DMS 273 (cell line): ENCODE results near the gene TCAIM.
"Not testable (repeated sequence)": the region's sequence is repeated elsewhere in the genome, so short reads cannot be mapped to it uniquely, and the experiment has no call there.

Source experiments
- DNase-seq: peaks from one replicate; lab custom pipeline; 2025; ENCODE audit not compliant: unreplicated experiment; lab: John Stamatoyannopoulos, UW

TCAIM gene

DNA sequence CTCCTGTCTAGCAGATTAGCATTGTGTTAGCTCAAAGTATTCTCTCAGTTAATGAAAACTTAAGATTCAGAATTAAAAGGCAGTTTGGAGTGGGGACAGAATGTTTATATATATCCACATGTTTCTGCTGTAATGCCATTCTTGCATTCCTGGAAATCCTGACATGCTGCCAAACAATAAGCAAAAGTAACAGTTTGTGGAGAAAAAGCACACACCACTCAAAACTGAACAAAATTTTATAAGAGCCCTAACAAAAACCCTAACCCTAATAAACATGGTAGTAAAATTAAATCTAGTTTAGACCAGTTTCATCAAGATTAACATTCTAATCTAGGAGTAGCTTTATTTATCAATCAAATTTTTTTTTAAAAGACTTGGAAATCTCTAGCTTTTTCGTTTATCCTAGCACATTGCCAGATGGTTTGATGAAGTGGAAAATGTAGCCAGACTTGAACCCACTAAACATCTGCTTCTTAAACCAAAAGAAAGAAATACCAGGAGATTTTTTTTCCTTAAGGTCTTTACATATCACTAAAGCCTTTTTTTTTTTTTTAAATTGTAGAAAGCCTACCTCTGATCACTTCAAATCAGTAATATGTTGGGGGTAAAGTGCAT is 3.7 kb downstream of the TCAIM start:
- DNase-seq = peak; percentile 52

DNA sequence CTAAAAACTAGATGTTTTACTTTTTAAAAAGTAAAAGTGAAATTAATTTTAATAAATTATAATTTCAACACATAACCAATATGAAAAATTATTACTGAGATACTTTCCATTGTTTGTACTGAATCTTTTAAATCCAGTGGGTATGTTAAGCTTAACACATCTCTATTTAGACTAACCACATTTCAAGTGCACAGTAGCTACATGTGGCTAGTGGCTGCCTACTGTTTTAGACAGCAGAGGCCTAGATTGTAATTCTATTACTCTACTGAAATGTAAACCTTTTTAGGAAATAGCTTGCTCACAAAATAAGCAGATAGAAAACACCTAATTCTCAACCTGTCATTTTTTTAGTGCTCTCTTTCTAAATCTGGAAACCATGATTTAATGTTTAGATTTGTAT is 4.9 kb downstream of the TCAIM start:
- DNase-seq = no peak

DNA sequence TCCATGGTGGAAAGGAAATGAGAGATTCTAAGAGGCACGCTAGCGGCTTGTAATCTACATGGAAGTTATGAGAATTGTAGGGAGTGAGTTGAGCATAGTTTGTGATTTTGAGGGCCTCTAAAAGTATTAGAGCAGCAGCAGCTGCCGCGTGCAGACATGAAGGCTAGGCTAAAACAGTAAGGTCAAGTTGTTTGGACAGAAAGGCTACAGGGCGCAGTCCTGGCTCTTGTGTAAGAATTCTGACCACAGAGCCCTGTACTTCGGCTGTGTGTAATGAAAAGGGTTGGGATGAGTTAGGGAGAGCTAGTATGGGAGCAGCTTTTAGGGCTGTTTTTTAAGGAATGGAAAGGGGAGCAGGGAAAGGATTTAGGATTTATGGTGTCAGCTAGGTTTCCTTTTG is 8.0 kb downstream of the TCAIM start:
- DNase-seq = not testable (repeated sequence)

- DNase-seq = no peak
Observed at GRCh38 chr3:44348993-44349392, 10.4 kb downstream of the TCAIM start.

DNA sequence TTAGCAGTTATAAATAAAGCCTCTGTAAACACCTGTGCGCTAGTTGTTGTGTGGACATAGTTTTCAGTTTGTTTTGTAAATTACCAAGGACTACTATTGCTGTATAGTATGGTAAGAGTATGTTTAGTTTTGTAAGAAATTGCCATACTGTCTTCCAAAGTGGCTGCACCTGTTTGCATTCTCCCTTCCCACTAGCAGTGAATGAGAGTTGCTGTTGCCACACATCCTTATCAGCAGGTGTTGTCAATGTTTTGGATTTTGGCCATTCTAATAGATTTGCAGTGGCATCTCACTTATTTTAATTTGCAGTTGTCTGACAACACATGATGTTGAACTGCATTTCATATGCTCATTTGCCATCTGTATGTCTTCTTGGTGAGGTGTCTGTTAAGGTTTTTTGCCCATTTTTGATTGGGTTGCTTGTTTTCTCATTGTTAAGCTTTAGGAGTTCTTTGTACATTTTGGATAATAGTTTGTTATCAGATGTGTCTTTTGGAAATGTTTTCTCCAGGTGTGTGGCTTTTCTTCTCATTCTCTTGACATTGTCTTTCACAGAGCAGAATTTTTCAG is 14.9 kb downstream of the TCAIM start:
- DNase-seq = no peak

DNA sequence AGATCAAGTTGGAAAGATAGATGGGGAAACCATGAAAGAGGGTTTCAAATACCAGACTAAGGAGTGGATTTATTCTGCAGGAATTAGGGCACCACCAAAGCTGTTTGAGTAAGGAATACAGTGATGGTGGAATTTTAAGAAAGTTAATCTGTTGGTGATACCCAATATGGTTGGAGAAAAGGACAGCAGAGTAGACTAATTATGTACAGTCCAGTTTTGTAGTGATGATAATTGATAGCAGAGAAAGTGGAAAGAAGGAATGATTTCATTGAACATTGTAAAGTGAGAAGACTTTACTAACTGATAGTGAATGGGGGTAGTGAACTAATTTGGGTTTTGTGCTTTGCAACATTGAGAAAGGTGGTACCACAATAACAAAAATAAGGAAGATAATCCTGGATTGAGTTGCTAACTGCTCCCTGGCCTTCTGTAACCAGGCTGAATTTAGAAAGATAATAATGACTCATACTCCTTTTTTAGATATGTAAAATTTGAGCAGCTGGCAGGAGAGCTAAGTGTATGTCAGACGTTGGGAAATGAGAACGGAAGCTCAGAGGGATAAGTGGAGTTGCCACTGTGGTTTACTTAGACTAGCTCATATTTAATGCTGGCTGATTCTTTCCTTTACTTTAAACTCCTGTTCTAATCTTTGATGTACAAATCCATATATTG is 16.9 kb downstream of the TCAIM start:
- peak; percentile 63 for DNase-seq

DNA sequence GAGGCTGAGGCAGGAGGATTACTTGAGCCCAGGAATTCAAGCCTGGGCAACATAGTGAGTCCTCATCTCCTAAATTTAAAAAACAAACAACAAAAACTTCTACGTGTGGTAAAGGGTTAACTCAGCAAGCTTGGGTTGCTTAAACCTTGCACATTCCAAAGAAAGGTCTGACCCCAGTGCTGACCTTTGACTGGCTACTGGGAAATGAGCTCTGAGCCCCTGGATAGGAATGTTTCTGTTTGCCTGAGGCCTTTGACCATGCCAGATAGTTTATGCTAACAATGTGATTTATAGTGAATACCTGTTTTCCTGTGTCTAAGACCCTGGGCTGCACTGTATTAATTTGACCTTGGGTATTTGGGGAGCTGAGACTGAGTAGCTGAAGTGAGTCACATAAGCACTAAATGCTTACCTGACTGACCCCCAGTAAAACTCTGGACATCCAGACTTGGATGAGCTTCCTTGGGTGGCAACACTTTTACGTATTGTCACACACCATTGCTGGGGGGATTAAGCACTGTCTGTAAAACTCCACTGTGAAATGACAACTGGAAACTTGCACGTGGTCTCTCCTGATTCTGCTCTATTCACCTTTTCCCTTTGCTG is 20.7 kb downstream of the TCAIM start:
- no peak for DNase-seq

GRCh38 chr3:44363591-44363990 is 25.0 kb downstream of the TCAIM start:
- DNase-seq = no peak

- no peak for DNase-seq
Observed at GRCh38 chr3:44365952-44366351, 27.4 kb downstream of the TCAIM start.

- no peak for DNase-seq
Observed at GRCh38 chr3:44375450-44375849, 36.9 kb downstream of the TCAIM start.

- DNase-seq = no peak
Observed at GRCh38 chr3:44387404-44387803, 48.8 kb downstream of the TCAIM start.

DNA sequence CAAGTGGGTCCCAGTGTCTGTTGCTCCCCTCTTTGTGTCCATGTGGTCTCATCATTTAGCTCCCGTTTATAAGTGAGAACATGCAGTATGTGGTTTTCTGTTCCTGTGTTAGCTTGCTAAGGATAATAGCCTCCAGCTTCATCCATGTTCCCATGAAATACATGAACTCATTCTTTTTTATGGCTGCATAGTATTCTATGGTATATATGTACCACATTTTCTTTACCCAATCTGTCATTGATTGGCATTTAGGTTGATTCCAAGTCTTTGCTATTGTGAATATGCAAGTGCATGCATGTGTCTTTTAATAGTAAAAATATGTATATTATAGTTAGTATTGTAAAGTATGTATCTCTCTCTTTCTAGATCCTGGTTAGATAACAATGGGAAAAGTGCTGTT is 53.9 kb downstream of the TCAIM start:
- DNase-seq = no peak

- no peak for DNase-seq
Observed at GRCh38 chr3:44395714-44396113, 57.1 kb downstream of the TCAIM start.

- DNase-seq = no peak
Observed at GRCh38 chr3:44396200-44397171, 57.9 kb downstream of the TCAIM start.

- DNase-seq = not testable (repeated sequence)
Observed at GRCh38 chr3:44398271-44398670, 59.7 kb downstream of the TCAIM start.

DNA sequence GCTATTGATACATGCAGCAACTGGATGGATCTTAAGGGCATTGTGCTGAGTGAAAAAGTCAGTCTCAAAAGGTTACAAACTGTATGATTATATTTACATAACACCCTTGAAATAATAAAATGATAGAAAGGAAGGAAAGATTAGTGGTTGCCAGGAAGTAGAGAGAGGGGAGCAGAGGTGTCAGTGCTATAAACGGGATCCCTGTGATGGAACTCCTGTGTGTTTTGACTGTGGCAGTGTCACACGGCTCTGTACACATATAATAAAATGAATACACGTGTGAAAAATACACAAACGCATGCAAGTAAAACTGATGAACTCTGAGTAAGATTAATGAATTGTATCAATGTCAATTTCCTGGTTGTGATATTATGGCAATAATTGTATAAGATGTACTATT is 60.3 kb downstream of the TCAIM start:
- DNase-seq = no peak

DNA sequence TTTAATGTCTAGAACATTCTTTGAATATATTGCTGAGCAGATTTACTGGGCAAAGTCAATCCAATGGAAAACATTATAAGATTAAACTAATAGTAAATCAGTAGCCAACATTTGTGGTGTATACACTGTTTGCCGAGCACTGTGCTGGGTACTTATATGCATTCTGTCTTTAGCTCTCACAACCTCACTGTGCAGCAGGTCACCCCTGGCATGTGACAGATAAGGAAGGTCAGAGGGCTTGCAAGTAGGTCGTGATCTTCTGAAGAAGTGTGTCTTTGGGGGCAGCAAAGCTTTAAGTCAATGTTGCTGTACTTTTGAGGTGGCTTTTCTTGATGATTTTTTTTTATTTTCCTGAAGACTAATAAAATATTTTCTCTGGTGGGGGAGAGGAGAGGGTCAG is 62.2 kb downstream of the TCAIM start:
- DNase-seq = no peak

- no peak for DNase-seq
Observed at GRCh38 chr3:44402548-44402947, 64.0 kb downstream of the TCAIM start.

DNA sequence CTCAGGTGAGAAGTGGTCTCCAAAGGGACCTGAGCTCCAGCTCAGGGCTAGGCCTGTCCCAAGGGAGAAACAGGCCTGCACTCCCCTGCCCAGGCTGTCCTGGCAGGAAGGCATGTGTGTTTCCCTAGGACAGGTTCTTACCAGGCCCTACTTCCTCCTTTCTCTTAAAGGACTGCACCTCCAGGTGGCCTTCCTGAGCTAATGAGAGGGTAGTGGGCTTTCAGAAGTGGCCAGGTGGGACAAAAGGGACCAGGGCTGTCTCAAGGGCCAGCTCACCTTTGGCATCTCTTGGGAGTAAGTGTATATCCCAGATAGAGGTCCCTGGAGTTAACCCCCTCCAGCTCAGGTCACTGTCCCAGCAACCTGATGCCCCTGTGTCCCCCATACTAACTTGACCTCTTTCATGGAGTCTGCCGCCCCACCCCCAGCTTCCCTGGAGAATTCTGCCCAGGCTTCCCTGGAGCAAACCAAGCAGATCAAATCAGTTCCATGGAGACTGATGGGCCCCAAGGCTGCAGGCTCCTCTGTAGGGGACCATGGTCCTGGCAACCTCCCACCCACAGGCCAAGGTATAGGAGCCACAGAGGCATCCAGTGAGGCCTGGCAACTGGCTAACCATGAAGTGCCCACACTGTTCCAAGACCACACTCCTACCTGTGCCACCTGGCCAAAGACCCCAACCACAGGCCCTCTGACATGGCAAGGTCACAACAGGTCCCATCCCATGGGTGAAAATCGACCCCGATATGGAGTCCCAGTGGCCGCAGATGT is 71.3 kb downstream of the TCAIM start:
- DNase-seq = no peak

GRCh38 chr3:44411031-44411645 is 72.6 kb downstream of the TCAIM start:
- DNase-seq = no peak
